GM23338 (cell line): Measurements from ENCODE around the gene STAU1. TPM values are rescaled to one million over a fixed set of nuclear protein-coding genes. Genes with fewer than 3 reads are reported as not detected.
A peak's percentile ranks its signal among the peaks of the same experiment; 100 is the strongest.

Source experiments
- ATAC-seq: fragments of 200-7000 bp; cut with Tn5 transposase; 3 replicates; pipeline ENCODE4 v1.9.1; 2020
- DNase-seq: peaks from one replicate; pipeline ENCODE4 v3.0.0-alpha.2; 2015; ENCODE audit warnings: low spot score
- H2AFZ ChIP-seq: fragments of 200-600 bp; sonication (generic); 2 replicates; pipeline ENCODE4 v1.8.0; 2016; ENCODE audit warnings: antibody characterized with exemption, mild to moderate bottlenecking, moderate library complexity
- H3F3A ChIP-seq: fragments of 200-600 bp; sonication (generic); replicated peaks from 2 replicates; pipeline ENCODE4 v1.8.0; 2017; ENCODE audit warnings: antibody characterized with exemption, mixed run types, low read depth
- H3K27ac ChIP-seq: fragments of 200-600 bp; sonication (generic); 2 replicates; pipeline ENCODE4 v1.6.1; 2016; ENCODE audit warnings: low read depth
- H3K27me3 ChIP-seq: fragments of 200-600 bp; sonication (generic); 2 replicates; pipeline ENCODE4 v1.8.0; 2016; ENCODE audit warnings: mild to moderate bottlenecking, mixed run types, moderate library complexity; ENCODE audit not compliant: insufficient read depth
- H3K36me3 ChIP-seq: fragments of 200-600 bp; sonication (generic); 2 replicates; pipeline ENCODE4 v1.8.0; 2016; ENCODE audit warnings: mild to moderate bottlenecking; ENCODE audit not compliant: insufficient read depth
- H3K4me1 ChIP-seq: fragments of 200-600 bp; sonication (generic); 2 replicates; pipeline ENCODE4 v1.8.0; 2016; ENCODE audit warnings: mild to moderate bottlenecking, moderate library complexity; ENCODE audit not compliant: insufficient read depth
- H3K4me2 ChIP-seq: fragments of 200-600 bp; sonication (generic); 2 replicates; pipeline ENCODE4 v1.7.1; 2017; ENCODE audit warnings: mixed run types
- H3K4me3 ChIP-seq: fragments of 200-600 bp; sonication (generic); 2 replicates; pipeline ENCODE4 v1.6.1; 2016; ENCODE audit warnings: mixed run types
- H3K79me2 ChIP-seq: fragments of 200-600 bp; sonication (generic); replicated peaks from 2 replicates; pipeline ENCODE4 v1.8.0; 2017; ENCODE audit warnings: mild to moderate bottlenecking; ENCODE audit not compliant: insufficient read depth
- H3K9me2 ChIP-seq: fragments of 200-600 bp; sonication (generic); 2 replicates; pipeline ENCODE4 v1.8.0; 2017; ENCODE audit not compliant: insufficient read depth
- H4K20me1 ChIP-seq: fragments of 200-600 bp; sonication (generic); replicated peaks from 2 replicates; pipeline ENCODE4 v1.8.0; 2017; ENCODE audit warnings: mild to moderate bottlenecking; ENCODE audit not compliant: insufficient read depth
- H3K27ac Mint-ChIP-seq: 2 replicates; pipeline ENCODE4 v1.8.0; 2020; ENCODE audit warnings: inconsistent platforms, mild to moderate bottlenecking, moderate library complexity, mixed read lengths
- H3K27me3 Mint-ChIP-seq: 3 replicates; pipeline ENCODE4 v1.8.0; 2022; ENCODE audit warnings: low read depth, mild to moderate bottlenecking, moderate library complexity, mixed read lengths, inconsistent platforms; ENCODE audit not compliant: insufficient read depth, poor library complexity
- H3K36me3 Mint-ChIP-seq: 3 replicates; pipeline ENCODE4 v1.8.0; 2021; ENCODE audit warnings: low read depth, mild to moderate bottlenecking, inconsistent platforms, moderate library complexity, mixed read lengths
- H3K4me1 Mint-ChIP-seq: 3 replicates; pipeline ENCODE4 v1.8.0; 2020; ENCODE audit warnings: mild to moderate bottlenecking, inconsistent platforms, mixed read lengths
- H3K4me3 Mint-ChIP-seq: 3 replicates; pipeline ENCODE4 v1.8.0; 2021; ENCODE audit warnings: moderate library complexity, mild to moderate bottlenecking, inconsistent platforms, mixed read lengths
- H3K9me3 Mint-ChIP-seq: 3 replicates; pipeline ENCODE4 v1.8.0; 2020; ENCODE audit warnings: moderate library complexity, mild to moderate bottlenecking, inconsistent platforms, mixed read lengths
- CREB1 ChIP-seq: fragments of 250-450 bp; sonication (Bioruptor Pico); IDR thresholded peaks from 2 replicates; pipeline ENCODE4 v1.5.0; 2020; ENCODE audit warnings: low read depth, mild to moderate bottlenecking, moderate library complexity
- EZH2 ChIP-seq: fragments of 200-600 bp; sonication (generic); IDR thresholded peaks from one replicate; pipeline ENCODE4 v1.8.0; 2017; ENCODE audit warnings: antibody characterized with exemption, mild to moderate bottlenecking, low read depth; ENCODE audit not compliant: unreplicated experiment
- EZH2phosphoT487 ChIP-seq: fragments of 200-600 bp; sonication (generic); IDR thresholded peaks from one replicate; pipeline ENCODE4 v1.8.1; 2018; ENCODE audit warnings: antibody characterized with exemption; ENCODE audit not compliant: unreplicated experiment
- JUNB ChIP-seq: IDR thresholded peaks from one replicate; pipeline ENCODE4 v1.6.1; 2016; ENCODE audit warnings: antibody characterized with exemption; ENCODE audit not compliant: unreplicated experiment
- NANOG ChIP-seq: IDR thresholded peaks from 2 replicates; pipeline ENCODE4 v1.6.1; 2016; ENCODE audit warnings: antibody characterized with exemption, borderline replicate concordance
- POLR2AphosphoS5 ChIP-seq: IDR thresholded peaks from 2 replicates; pipeline ENCODE4 v1.6.1; 2016; ENCODE audit warnings: antibody characterized with exemption, low read depth
- REST ChIP-seq: IDR thresholded peaks from one replicate; pipeline ENCODE4 v1.6.1; 2018; ENCODE audit warnings: antibody characterized with exemption; ENCODE audit not compliant: unreplicated experiment
- STAT1 ChIP-seq: IDR thresholded peaks from one replicate; pipeline ENCODE4 v1.6.1; 2016; ENCODE audit warnings: antibody characterized with exemption; ENCODE audit not compliant: unreplicated experiment
- ZNF114 ChIP-seq: fragments of 250-450 bp; sonication (Bioruptor Pico); IDR thresholded peaks from 2 replicates; pipeline ENCODE4 v1.5.0; 2020; ENCODE audit warnings: mild to moderate bottlenecking, moderate library complexity
- ZNF331 ChIP-seq: fragments of 250-450 bp; sonication (Bioruptor Pico); IDR thresholded peaks from 2 replicates; pipeline ENCODE4 v1.5.0; 2020; ENCODE audit warnings: low read depth, mild to moderate bottlenecking, moderate library complexity
- polyA plus RNA-seq: library from polyadenylated mRNA; unstranded; fragments of >200 nt; fragmentation: Nextera tagmentation; extraction: Ambion mirVana; gene quantifications from 2 replicates; pipeline ENCODE4 v1.2.1, GENCODE V29; 2016
- total RNA-seq: library from RNA; depleted of rRNA; stranded (reverse); fragments of >200 nt; shearing (Covaris generic); gene quantifications from 2 replicates; pipeline ENCODE4 v1.2.3, GENCODE V29; 2014
- TF ChIP-seq, protein P1 (sequence below): fragments of 250-450 bp; sonication (Bioruptor Pico); IDR thresholded peaks from 2 replicates; pipeline ENCODE4 v1.5.0; 2020; ENCODE audit warnings: mild to moderate bottlenecking, moderate library complexity
- TF ChIP-seq, protein P2 (sequence below): IDR thresholded peaks from 2 replicates; pipeline ENCODE4 v1.6.1; 2016; ENCODE audit warnings: antibody characterized with exemption
- TF ChIP-seq, protein P3 (sequence below), 2 experiments: fragments of 200-600 bp in 1 of 2; sonication (generic) in 1 of 2; conservative IDR thresholded peaks; 2 replicates each; pipeline versions ENCODE4 v1.5.1 to v1.6.1; 2016 to 2017; ENCODE audit warnings: antibody characterized with exemption in 2 of 2, low read depth in 2 of 2, mild to moderate bottlenecking in 2 of 2, moderate library complexity in 1 of 2

The STAU1 gene
- total and polyA plus RNA-seq, 2 experiments from 2014 or later: 102 TPM

- Mint-ChIP-seq H3K27ac (no peak overlapping the region), H3K4me1 (no peaks in the 10 kb centered on the region), H3K27me3 (no peaks in the 10 kb centered on the region), H3K9me3 (no peaks in the 10 kb centered on the region), H3K36me3 (peaks cover 10% of the 10 kb centered on the region), H3K4me3 (no peak overlapping the region)
- H3K36me3 ChIP-seq: peaks cover 5% of the 10 kb centered on the region; the same call in 1 of the 2 replicates
- H3K4me2 ChIP-seq: no peak overlapping the region
- ATAC-seq (no peak), DNase-seq (no peak)
- H3K27me3 ChIP-seq: no peaks in the 10 kb centered on the region
- no peak overlapping the region for H3K4me3 ChIP-seq
- H4K20me1 ChIP-seq: peaks cover 27% of the 10 kb centered on the region
- H2AFZ ChIP-seq: no peak overlapping the region
- H3K9me2 ChIP-seq: no peaks in the 10 kb centered on the region
- H3K4me1 ChIP-seq: no peaks in the 10 kb centered on the region
- TF ChIP-seq, protein P1, sequence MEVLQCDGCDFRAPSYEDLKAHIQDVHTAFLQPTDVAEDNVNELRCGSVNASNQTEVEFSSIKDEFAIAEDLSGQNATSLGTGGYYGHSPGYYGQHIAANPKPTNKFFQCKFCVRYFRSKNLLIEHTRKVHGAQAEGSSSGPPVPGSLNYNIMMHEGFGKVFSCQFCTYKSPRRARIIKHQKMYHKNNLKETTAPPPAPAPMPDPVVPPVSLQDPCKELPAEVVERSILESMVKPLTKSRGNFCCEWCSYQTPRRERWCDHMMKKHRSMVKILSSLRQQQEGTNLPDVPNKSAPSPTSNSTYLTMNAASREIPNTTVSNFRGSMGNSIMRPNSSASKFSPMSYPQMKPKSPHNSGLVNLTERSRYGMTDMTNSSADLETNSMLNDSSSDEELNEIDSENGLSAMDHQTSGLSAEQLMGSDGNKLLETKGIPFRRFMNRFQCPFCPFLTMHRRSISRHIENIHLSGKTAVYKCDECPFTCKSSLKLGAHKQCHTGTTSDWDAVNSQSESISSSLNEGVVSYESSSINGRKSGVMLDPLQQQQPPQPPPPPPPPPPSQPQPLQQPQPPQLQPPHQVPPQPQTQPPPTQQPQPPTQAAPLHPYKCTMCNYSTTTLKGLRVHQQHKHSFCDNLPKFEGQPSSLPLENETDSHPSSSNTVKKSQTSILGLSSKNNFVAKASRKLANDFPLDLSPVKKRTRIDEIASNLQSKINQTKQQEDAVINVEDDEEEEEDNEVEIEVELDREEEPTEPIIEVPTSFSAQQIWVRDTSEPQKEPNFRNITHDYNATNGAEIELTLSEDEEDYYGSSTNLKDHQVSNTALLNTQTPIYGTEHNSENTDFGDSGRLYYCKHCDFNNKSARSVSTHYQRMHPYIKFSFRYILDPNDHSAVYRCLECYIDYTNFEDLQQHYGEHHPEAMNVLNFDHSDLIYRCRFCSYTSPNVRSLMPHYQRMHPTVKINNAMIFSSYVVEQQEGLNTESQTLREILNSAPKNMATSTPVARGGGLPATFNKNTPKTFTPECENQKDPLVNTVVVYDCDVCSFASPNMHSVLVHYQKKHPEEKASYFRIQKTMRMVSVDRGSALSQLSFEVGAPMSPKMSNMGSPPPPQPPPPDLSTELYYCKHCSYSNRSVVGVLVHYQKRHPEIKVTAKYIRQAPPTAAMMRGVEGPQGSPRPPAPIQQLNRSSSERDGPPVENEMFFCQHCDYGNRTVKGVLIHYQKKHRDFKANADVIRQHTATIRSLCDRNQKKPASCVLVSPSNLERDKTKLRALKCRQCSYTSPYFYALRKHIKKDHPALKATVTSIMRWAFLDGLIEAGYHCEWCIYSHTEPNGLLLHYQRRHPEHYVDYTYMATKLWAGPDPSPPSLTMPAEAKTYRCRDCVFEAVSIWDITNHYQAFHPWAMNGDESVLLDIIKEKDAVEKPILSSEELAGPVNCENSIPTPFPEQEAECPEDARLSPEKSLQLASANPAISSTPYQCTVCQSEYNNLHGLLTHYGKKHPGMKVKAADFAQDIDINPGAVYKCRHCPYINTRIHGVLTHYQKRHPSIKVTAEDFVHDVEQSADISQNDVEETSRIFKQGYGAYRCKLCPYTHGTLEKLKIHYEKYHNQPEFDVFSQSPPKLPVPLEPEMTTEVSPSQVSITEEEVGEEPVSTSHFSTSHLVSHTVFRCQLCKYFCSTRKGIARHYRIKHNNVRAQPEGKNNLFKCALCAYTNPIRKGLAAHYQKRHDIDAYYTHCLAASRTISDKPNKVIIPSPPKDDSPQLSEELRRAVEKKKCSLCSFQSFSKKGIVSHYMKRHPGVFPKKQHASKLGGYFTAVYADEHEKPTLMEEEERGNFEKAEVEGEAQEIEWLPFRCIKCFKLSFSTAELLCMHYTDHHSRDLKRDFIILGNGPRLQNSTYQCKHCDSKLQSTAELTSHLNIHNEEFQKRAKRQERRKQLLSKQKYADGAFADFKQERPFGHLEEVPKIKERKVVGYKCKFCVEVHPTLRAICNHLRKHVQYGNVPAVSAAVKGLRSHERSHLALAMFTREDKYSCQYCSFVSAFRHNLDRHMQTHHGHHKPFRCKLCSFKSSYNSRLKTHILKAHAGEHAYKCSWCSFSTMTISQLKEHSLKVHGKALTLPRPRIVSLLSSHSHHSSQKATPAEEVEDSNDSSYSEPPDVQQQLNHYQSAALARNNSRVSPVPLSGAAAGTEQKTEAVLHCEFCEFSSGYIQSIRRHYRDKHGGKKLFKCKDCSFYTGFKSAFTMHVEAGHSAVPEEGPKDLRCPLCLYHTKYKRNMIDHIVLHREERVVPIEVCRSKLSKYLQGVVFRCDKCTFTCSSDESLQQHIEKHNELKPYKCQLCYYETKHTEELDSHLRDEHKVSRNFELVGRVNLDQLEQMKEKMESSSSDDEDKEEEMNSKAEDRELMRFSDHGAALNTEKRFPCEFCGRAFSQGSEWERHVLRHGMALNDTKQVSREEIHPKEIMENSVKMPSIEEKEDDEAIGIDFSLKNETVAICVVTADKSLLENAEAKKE (CRISPR knock-in tag): no peak
- TF ChIP-seq ZNF114 (CRISPR knock-in tag): no peak
- no peak for TF ChIP-seq JUNB
- no peak for TF ChIP-seq EZH2
- no peak for TF ChIP-seq POLR2AphosphoS5
- TF ChIP-seq EZH2phosphoT487: no peak
- no peak for TF ChIP-seq STAT1
- TF ChIP-seq, protein P2, sequence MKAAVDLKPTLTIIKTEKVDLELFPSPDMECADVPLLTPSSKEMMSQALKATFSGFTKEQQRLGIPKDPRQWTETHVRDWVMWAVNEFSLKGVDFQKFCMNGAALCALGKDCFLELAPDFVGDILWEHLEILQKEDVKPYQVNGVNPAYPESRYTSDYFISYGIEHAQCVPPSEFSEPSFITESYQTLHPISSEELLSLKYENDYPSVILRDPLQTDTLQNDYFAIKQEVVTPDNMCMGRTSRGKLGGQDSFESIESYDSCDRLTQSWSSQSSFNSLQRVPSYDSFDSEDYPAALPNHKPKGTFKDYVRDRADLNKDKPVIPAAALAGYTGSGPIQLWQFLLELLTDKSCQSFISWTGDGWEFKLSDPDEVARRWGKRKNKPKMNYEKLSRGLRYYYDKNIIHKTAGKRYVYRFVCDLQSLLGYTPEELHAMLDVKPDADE: no peak
- TF ChIP-seq, protein P3, sequence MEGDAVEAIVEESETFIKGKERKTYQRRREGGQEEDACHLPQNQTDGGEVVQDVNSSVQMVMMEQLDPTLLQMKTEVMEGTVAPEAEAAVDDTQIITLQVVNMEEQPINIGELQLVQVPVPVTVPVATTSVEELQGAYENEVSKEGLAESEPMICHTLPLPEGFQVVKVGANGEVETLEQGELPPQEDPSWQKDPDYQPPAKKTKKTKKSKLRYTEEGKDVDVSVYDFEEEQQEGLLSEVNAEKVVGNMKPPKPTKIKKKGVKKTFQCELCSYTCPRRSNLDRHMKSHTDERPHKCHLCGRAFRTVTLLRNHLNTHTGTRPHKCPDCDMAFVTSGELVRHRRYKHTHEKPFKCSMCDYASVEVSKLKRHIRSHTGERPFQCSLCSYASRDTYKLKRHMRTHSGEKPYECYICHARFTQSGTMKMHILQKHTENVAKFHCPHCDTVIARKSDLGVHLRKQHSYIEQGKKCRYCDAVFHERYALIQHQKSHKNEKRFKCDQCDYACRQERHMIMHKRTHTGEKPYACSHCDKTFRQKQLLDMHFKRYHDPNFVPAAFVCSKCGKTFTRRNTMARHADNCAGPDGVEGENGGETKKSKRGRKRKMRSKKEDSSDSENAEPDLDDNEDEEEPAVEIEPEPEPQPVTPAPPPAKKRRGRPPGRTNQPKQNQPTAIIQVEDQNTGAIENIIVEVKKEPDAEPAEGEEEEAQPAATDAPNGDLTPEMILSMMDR (conservative IDR thresholded peaks at IDR 0.05; ENCODE audit: low read depth in 2 of 2): no peak
- no peak for TF ChIP-seq CREB1 (CRISPR knock-in tag)
- no peak for TF ChIP-seq ZNF331 (CRISPR knock-in tag)
- no peak for TF ChIP-seq REST
- no peak for TF ChIP-seq NANOG
- H3K27ac ChIP-seq: 0 out of 2 replicates have a peak overlapping the region, but pooled peaks have one; percentile 34
- H3K79me2 ChIP-seq: peaks cover 100% of the 10 kb centered on the region
- no peaks in the 10 kb centered on the region for H3F3A ChIP-seq
These were observed 27.8 kb downstream of the STAU1 start for GRCh38 chr20:49160057-49160929.
